ENCODE data around the gene TBX1.
"Not testable (repeated sequence)": the region's sequence is repeated elsewhere in the genome, so short reads cannot be mapped to it uniquely, and the experiment has no call there.

Gene TBX1

DNA sequence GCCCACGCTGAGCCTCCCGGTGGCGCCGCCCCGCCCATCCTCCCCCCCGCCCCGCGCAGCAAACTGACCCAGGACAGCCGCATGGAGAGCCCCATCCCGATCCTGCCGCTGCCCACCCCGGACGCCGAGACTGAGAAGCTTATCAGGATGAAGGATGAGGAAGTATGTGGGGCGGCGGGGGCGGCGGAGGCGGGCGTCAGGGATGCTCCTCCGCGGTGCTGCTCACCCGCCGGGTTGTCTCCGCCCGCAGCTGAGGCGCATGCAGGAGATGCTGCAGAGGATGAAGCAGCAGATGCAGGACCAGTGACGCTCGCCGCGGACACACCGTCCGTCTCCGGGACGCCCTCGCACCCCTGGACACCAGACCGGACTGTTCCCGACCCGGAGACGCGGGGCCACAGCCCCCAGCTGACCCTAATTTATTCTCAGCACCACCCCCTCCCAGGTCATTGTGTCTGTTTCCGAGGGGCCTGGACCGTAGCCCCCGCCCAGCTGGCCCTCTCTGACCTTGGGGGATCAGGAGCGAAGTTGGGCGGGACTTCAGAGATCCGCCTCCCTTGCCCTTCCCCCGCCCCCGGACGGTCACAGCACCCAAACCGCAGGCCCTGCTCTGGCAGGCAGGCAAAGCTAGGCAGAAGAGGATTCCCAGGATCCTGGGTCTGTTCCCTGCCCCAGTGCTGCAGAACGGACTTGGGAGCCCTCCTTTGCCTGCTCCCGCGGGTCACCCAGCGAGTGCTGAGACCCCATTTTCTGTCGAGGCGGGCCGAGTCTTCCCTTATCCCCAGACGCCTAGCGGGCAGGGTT, 38.2 kb upstream of the TBX1 start:
- DNase-seq, result no peak
- intact Hi-C loops (cut with DNase I), result no loop called here

DNA sequence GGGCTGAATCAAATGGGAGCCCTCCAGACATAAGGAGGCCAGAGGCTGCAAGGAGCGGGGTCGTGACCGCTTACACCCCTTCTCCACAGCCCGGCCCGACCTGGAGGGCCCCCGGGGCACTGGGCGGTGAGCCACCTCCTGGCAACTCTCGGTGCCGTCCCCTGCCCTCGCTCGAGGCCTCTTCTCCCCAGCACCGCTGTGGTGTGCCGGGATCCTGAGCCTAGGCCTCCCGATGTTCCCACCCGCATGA, 37.7 kb upstream of the TBX1 start:
- DNase-seq, result no peak
- intact Hi-C loops (cut with DNase I), result no loop called here

DNA sequence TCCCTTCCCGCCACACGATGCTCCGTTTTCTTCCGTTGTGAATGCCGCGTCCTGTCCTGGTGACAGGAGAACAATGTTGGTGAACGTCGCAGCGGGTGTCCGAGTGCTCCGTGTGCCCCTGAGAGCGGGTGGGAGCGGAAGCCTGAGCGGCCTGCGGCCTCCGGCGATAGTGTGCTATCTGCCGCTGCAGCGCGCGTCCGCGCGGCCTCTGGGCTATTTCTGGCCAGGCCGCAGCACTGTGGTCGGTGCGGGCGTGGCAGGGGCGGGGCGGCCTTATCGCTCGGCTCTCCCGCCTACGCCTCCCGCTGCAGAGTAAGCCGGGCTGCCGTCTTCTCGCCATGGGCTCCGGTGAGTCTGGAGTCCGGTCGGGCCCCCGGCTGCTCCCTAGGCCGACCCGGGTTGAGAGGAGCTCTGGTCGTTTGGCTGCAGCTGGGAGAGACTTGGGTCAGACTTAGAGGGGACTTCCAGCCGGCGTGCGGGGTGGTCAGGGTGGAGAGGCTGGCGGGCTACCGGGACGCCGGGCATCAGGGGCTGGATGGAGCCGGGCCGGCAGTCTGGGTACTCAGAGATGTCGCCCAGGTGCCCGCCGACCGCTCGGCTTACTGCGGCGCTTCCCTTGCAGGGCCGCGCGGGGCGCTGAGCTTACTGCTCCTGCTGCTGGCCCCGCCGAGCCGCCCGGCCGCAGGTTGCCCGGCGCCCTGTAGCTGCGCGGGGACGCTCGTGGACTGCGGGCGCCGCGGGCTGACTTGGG, 37.2 kb upstream of the TBX1 start, which contains the start of gene GP1BB:
Gene GP1BB, plus strand, starts transcription at position 308 of the 751 bp plus-strand sequence. Its CDS starts 31 bp downstream, at position 339.
- intact Hi-C loops (cut with DNase I), result no loop called here
- no peak for DNase-seq

DNA sequence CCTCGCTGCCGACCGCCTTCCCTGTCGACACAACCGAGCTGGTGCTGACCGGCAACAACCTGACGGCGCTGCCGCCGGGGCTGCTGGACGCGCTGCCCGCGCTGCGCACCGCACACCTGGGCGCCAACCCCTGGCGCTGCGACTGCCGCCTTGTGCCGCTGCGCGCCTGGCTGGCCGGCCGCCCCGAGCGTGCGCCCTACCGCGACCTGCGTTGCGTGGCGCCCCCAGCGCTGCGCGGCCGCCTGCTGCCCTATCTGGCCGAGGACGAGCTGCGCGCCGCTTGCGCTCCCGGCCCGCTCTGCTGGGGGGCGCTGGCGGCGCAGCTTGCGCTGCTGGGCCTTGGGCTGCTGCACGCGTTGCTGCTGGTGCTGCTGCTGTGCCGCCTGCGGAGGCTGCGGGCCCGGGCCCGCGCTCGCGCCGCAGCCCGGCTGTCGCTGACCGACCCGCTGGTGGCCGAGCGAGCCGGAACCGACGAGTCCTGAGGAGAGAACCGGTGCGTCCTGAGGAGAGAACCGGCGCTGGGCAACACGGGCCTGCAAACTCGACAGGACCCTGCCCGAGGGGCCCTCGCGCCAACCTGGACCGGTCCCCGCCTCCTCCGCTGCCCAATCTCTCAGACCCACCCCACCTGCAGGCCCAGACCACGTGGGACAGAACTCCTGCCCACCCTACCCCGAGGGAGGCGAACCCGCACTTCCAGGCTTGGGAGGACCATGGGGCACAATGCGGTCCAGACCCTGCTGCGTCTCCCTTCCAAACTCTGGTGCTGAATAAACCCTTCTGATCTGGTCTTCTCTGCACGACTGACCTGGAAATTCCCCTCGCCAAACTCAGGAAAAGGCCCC, 36.4 kb upstream of the TBX1 start:
- intact Hi-C loops (cut with DNase I), result no loop called here
- DNase-seq, result no peak

DNA sequence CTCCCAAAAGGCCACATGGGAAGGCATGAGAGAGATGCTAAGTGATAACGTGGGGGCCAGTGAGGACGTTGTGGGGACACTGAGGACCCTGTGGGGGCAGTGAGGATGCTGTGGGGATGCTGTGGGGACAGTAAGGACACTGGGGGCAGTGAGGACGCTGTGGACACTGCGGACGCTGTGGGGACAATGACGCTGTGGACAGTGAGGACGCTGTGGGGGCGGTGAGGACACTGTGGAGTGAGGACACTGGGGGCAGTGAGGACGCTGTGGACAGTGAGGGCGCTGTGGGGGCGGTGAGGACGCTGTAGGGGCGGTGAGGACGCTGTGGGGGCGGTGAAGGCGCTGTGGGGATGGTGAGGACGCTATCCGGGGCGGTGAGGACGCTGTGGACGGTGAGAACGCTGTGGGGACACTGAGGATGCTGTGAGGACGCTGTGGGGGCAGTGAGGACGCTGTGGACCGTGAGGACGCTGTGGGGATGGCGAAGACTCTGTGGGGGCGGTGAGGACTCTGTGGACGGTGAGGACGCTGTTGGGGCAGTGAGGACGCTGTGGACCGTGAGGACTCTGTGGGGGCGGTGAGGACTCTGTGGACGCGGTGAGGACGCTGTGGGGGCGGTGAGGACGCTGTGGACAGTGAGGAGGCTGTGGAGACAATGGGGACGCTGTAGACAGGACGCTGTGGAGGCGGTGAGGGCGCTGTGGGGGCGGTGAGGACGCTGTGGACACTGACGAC, 35.5 kb upstream of the TBX1 start:
- intact Hi-C loops (cut with DNase I), result no loop called here
- DNase-seq, result no peak

DNA sequence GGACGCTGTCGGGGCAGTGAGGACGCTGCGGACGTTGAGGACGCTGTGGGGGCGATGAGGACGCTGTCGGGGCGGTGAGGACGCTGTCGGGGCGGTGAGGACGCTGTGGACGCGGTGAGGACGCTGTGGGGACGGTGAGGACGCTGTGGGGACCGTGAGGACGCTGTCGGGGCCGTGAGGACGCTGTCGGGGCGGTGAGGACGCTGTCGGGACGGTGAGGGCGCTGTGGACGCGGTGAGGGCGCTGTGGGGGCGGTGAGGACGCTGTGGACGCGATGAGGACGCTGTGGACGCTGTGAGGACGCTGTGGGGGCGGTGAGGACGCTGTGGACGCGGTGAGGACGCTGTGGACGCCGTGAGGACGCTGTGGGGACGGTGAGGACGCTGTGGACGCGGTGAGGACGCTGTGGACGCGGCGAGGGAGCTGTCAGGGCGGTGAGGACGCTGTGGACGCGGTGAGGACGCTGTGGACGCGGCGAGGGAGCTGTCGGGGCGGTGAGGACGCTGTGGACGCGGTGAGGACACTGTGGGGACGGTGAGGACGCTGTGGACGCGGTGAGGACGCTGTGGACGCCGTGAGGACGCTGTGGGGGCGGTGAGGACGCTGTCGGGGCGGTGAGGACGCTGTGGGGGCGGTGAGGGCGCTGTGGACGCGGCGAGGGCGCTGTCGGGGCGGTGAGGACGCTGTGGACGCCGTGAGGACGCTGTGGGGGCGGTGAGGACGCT, 34.4 kb upstream of the TBX1 start:
- DNase-seq; intact Hi-C loops (cut with DNase I): not testable (repeated sequence)

DNA sequence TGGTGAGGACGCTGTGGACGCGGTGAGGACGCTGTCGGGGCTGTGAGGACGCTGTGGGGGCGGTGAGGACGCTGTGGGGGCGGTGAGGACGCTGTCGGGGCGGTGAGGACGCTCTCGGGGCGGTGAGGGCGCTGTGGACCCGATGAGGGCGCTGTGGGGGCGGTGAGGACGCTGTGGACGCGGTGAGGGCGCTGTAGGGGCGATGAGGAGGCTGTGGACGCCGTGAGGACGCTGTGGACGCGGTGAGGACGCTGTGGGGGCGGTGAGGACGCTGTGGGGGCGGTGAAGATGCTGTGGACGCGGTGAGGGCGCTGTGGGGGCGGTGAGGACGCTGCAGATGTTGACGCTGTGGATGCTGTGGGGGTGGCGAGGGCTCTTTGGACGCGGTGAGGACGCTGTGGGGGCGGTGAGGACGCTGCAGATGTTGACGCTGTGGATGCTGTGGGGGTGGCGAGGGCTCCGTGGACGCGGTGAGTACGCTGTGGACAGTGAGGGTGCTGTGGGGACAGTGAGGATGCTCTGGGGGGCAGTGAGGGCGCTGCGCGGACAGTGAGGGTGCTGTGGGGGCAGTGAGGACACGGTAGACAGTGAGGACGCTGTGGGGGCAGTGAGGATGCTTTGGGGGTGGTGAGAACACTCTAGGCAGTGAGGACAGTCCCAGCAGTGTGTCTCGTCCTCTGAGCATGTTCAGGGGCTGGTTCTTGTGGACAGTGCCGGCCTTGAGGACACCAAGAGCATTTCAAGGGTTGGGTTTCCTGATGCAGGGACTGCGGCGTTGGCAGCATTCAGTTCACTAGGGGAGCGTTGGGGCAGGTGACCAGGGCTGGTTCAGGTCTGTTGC, 33.0 kb upstream of the TBX1 start:
- no peak for DNase-seq
- intact Hi-C loops (cut with DNase I), result no loop called here

DNA sequence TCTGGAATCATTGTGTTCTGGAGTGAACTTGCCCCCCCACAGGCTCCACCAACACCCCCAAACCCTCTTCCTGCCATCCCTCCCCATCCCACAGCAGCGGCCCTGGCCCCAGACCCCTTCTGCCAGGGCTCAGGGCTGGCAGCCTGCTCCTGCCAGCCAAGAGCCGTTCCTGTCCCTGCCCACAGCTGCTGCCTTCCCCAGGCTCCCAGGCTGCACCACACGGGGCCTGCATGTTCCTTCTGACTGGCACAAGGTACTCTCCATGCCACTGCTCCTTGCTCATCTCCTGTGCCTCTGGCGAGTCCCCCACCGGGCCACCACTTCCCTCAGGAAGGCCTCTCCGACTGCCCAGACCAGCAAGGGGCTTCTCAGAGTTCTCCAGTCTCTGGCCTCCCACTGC, 32.3 kb upstream of the TBX1 start:
- DNase-seq, result no peak
- intact Hi-C loops (cut with DNase I), result no loop called here

DNA sequence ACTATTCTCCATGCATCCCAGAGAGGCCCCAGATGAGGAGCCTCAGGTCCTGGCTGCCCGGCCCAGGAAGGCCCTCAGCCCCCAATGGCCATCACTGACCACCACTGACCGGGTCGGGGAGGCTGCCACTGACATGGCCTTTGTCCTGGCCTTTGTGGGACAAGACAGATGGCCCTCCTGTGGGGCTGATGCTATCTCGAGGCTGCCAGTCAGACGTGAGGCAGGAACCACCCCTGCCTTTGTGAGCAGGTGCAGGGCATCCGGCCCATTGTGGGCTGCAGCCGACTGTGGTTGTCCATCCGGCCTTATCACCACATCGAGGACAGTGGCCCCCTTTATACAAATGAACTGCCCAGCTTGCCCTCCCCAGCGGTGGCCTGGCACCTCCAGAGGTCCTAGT, 31.7 kb upstream of the TBX1 start:
- DNase-seq, result no peak
- intact Hi-C loops (cut with DNase I), result no loop called here

DNA sequence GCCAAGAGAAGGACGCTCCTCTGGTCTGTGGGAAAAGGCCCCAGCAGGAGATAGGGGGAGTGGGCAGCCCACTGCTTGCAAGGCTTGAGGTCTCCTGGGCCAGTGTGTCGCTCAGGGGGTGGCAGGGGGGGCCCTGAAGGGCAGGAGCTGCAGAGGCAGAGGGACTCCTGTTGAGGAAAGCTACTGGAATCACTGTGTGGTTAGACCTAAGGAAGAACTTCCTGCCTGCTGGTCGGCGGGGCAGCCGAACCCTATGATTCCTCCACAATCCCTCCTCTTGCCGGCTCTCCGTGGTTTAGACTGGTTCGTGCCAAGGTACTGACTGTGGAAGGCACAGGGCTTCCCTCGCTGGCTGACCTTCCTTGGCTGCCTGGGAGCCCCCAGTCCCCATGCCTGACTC, 31.1 kb upstream of the TBX1 start:
- DNase-seq, result no peak
- intact Hi-C loops (cut with DNase I), result no loop called here

DNA sequence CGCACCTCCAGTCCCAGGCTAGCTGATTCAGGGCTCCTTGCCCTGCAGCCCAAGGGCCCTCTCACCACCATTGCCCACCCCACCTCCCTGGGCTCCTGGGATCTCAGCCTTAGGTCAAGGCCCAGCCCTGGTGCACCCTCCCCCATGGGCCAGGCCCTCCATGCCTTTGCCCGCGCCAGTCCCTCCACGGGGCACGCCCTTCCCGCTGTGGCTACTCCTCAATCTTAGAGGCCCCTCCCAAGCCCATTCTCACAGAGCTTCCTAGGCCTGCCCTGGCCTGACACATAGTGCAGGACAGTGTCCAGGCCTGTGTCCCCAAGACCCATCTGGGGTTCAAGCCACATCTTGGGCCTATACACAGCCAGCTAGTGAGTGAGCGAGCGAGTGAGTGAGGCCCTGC, 30.4 kb upstream of the TBX1 start:
- DNase-seq, result no peak
- intact Hi-C loops (cut with DNase I), result loop anchor here (1.0 kb wide), 1 partner anchor 180 kb away; no protein-coding TSS in a partner anchor

DNA sequence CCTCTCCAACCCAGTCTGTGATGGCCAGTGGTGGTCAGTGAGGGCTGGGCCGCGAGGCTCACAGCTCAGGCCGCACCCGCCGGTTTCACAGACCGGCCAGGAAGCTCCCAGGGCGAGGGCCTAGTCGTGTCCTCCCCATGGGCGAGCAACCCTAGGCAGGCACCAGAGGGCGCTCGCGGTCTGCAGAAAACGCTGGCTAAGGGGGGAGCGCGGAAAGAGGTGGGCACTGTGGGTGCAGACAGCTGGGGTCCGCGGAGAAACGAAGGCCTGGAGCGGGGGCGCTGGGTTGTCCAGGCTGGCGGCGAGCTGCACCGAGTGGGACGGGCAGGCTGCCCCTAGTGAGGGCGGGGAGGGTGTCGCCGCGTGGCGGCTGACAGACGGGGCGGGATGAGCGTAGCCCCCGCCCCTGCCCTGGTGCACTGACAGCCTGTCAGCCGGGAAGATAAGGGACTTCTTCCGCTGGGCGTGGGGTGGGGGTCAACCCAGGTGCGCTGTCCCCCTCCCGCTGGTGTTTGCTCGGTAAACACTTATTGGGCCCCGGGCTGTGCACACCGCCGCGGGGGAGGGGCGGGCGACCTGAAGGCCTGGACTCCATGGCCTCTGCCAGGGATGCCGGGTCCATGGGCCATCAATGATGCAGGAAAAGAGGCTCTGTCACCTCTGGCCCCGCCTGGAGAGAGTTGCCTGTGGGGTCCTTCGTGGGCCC, 29.8 kb upstream of the TBX1 start:
- DNase-seq, result peak; percentile 72 to 98 (median 90)
- intact Hi-C loops (cut with DNase I), result loop anchor here (1.0 kb wide), 1 partner anchor 179 kb away; no protein-coding TSS in a partner anchor

DNA sequence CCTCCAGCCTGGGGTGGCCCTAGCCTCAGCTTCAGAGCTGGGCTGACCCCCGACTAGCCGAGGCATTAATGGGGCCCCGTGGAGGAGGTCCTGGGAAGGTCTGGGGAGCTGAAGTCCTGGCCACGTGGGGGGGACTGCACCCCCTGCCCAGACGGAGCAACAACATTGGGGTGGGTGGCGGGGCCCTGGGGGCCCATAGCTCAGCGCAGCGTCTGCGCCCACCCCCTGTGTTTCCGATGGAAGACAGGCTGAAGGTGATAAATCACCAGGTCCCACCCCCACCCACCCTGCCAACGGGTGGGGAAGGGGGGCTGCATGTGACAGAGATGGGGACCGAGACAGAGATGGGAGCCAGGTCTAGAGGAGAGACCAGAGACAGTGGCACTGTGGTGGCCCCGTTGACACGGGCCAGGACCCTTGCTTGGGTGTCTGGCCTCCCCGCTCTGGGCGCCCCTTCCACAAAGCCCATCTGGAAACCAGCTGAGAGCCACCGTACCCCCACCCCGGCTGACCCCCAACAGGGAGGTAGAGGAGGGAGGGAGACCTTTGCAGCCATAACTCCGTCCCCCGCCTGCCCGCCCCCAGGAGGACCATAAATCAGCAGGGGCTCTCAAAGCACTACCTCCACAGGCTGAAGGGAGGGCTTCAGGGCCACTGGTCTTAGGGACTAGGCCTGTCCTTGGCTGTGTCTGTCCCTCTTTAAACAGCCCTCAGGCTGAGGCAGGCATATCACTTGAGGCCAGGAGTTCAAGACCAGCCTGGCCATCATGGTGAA, 29.0 kb upstream of the TBX1 start:
- intact Hi-C loops (cut with DNase I), result no loop called here
- DNase-seq, result no peak

DNA sequence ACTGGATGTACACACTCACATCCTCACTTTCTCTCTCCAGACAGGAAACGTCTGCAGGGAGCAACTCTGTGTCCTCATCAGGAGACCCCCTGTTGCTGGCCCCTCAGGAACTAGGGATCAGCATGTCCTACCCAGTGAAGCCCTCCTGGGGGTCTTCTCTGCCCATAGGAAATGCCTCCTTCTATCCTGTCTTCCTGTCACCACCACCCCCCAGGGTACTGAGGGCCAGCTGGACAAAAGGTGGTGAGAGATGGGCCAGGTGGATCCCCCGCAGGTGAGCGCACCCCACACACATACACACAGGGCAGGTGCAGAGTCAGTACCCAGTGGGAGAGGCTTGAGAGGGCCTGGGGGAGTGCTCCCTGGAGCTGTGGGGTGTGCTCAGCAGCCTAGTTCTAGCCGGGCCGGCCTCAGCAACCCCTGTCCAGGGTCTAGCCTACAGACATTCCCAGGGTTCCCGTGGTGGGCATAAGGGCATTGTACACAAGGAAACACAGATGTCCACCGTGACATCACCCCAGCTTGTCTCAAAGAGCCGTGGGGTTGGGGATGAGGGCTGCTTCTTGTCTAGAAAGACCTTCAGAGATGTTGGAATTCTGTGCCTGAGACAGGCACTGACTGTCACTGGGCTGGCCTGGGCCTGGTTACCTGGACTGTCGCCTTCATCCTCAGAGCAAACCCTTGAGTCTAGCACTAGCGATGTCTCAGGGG, 28.0 kb upstream of the TBX1 start:
- DNase-seq, result no peak
- intact Hi-C loops (cut with DNase I), result no loop called here

DNA sequence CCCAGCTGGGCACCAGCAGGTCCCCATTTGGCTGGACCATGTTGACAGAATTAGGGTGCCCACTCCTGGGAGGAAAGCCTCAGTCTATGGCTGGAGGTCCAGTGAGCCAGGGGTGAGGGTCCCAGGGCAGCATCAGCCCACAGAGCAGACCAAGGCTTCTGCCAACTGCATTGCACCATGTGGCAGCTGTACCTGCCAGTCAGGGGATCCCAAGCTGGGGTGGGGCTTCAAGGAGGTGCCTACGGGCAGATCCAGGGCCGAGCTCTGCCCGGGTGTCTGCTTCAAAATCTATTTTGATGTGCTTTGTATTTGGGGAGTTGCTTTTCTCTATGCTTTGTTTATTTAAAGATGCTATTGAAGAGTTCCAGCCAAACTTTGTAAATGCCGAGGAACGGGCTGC, 26.8 kb upstream of the TBX1 start:
- no peak for DNase-seq
- intact Hi-C loops (cut with DNase I), result no loop called here

DNA sequence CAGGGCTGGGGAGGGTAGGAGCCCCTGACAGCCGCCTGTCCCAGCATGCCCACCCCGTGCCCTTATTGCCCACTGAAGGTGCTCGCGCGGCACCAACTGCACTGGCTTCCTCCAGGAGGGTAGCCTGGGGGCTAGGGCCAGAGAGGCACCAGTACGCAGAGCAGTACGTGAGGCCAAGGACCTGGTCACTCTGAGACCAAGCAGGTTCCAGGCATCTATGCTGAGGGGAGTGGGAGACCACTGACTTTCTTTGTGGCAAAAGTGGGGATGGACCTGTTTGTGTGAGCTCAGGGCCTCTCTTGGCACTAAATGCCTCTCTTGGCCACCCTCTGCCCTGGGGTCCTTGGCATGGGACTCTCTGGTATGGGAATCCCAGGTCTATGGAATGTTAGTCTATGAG, 26.4 kb upstream of the TBX1 start:
- intact Hi-C loops (cut with DNase I), result no loop called here
- no peak for DNase-seq

DNA sequence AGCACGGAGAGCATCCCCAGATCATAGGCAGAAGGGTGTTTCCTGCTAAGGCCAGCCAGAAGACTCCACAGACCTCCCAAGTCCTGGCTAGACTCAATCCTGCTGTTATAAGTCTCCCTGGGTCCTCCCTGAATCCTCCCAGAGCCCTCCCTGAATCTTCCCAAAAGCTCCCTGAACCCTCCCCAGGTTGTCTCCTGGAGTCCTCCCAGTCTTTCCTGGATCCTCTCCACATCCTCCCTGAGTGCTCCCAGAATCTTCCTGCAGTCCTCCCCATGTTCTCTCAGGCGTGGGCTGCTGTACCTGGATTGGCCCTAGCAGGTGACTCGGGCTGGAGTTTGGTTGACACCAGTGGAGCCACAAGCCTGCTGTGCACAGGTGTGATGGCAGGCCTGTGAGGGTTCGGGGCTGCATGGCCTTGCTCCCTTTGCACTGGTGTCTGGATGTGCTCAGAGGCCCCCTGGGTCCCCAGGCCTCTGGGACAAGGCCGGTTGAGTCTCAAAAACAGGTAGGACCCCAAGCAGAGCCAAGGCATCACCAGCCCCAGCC, 25.7 kb upstream of the TBX1 start:
- no peak for DNase-seq
- intact Hi-C loops (cut with DNase I), result no loop called here

Measured in posterior cingulate gyrus (tissue), 11 donors.